ENCODE data around the gene LANCL3. TPM values are rescaled to one million over a fixed set of nuclear protein-coding genes. Genes with fewer than 3 reads are reported as not detected.
"Not testable (repeated sequence)": the region's sequence is repeated elsewhere in the genome, so short reads cannot be mapped to it uniquely, and the experiment has no call there.

The LANCL3 gene
- total RNA-seq, 2 experiments from 2014 or later: 0.05 to 0.11 TPM

- intact Hi-C loops (cut with DNase I, micrococcal nuclease): no loop called here
- ChIA-PET CTCF (no interaction called here), POLR2A (no interaction called here)
- Histone ChIP-seq H3K4me1 (ENCODE audit: insufficient read depth, low read length) (no peaks in the 10 kb centered on the region), H3K36me3 (ENCODE audit: insufficient read depth, low read length) (no peaks in the 10 kb centered on the region), H3K27ac (ENCODE audit: low read depth in 1 of 2, low read length in 2 of 2) (no peak overlapping the region), H3K9me3 (ENCODE audit: control insufficient read depth in 1 of 2, insufficient read depth in 1 of 2, low read length in 2 of 2) (no peaks in the 10 kb centered on the region), H3K27me3 (ENCODE audit: control insufficient read depth in 1 of 2, insufficient read depth in 2 of 2, low read length in 2 of 2) (peaks cover 0 to 10% of the 10 kb centered on the region in 2 experiments), H3K4me3 (ENCODE audit: low read length) (no peak overlapping the region)
- DNase-seq (no peak), ATAC-seq (ENCODE audit: poor library complexity) (no peak)
- Mint-ChIP-seq H3K27ac (no peak overlapping the region), H3K27me3 (peaks cover 28% of the 10 kb centered on the region), H3K9me3 (no peaks in the 10 kb centered on the region), H3K36me3 (ENCODE audit: low read depth) (no peaks in the 10 kb centered on the region), H3K4me1 (ENCODE audit: low read depth) (no peaks in the 10 kb centered on the region), H3K4me3 (no peak overlapping the region)
- no peak for TF ChIP-seq CTCF (IDR thresholded peaks at IDR 0.05)
These were observed 6.6 kb downstream of the LANCL3 start for GRCh38 chrX:37578045-37578444.

- H3K36me3 Mint-ChIP-seq (ENCODE audit: low read depth): no peaks in the 10 kb centered on the region
- no peaks in the 10 kb centered on the region for H3K9me3 Mint-ChIP-seq
- Histone ChIP-seq H3K4me3 (ENCODE audit: low read length) (no peak overlapping the region), H3K36me3 (ENCODE audit: insufficient read depth, low read length) (no peaks in the 10 kb centered on the region), H3K4me1 (ENCODE audit: insufficient read depth, low read length) (no peaks in the 10 kb centered on the region), H3K27ac (ENCODE audit: low read depth in 1 of 2, low read length in 2 of 2) (no peak overlapping the region), H3K27me3 (ENCODE audit: control insufficient read depth in 1 of 2, insufficient read depth in 2 of 2, low read length in 2 of 2) (no peaks in the 10 kb centered on the region), H3K9me3 (ENCODE audit: control insufficient read depth in 1 of 2, insufficient read depth in 1 of 2, low read length in 2 of 2) (no peaks in the 10 kb centered on the region)
- intact Hi-C loops (cut with DNase I, micrococcal nuclease): no loop called here
- H3K27me3 Mint-ChIP-seq: peaks cover 12% of the 10 kb centered on the region
- no peak overlapping the region for H3K27ac Mint-ChIP-seq
- no peak for TF ChIP-seq CTCF (IDR thresholded peaks at IDR 0.05)
- ChIA-PET POLR2A (no interaction called here), CTCF (no interaction called here)
- H3K4me3 Mint-ChIP-seq: no peak overlapping the region
- no peaks in the 10 kb centered on the region for H3K4me1 Mint-ChIP-seq (ENCODE audit: low read depth)
- ATAC-seq (ENCODE audit: poor library complexity): no peak
- no peak for DNase-seq
These were observed 8.6 kb downstream of the LANCL3 start for GRCh38 chrX:37580080-37580479.

- H3K27me3 Mint-ChIP-seq; H3K4me1 Mint-ChIP-seq (ENCODE audit: low read depth); H3K4me1 ChIP-seq (ENCODE audit: insufficient read depth, low read length); H3K9me3 Mint-ChIP-seq; DNase-seq; CTCF ChIA-PET; H3K36me3 Mint-ChIP-seq (ENCODE audit: low read depth); POLR2A ChIA-PET; H3K9me3 ChIP-seq (ENCODE audit: control insufficient read depth in 1 of 2, insufficient read depth in 1 of 2, low read length in 2 of 2); H3K36me3 ChIP-seq (ENCODE audit: insufficient read depth, low read length); H3K4me3 Mint-ChIP-seq; H3K27ac ChIP-seq (ENCODE audit: low read depth in 1 of 2, low read length in 2 of 2); H3K27ac Mint-ChIP-seq; H3K27me3 ChIP-seq (ENCODE audit: control insufficient read depth in 1 of 2, insufficient read depth in 2 of 2, low read length in 2 of 2); ATAC-seq (ENCODE audit: poor library complexity); H3K4me3 ChIP-seq (ENCODE audit: low read length); intact Hi-C loops (cut with DNase I, micrococcal nuclease): not testable (repeated sequence)
These were observed 15.9 kb downstream of the LANCL3 start for GRCh38 chrX:37587337-37587736.

GRCh38 chrX:37590047-37590446 is 18.6 kb downstream of the LANCL3 start:
- H3K27me3 Mint-ChIP-seq: peaks cover 6% of the 10 kb centered on the region
- H3K4me3 Mint-ChIP-seq: no peak overlapping the region
- no peak overlapping the region for H3K27ac ChIP-seq (ENCODE audit: low read depth in 1 of 2, low read length in 2 of 2)
- ChIA-PET POLR2A (no interaction called here), CTCF (no interaction called here)
- no peaks in the 10 kb centered on the region for H3K36me3 Mint-ChIP-seq (ENCODE audit: low read depth)
- peaks cover 0 to 3% of the 10 kb centered on the region in 2 experiments for H3K9me3 ChIP-seq (ENCODE audit: control insufficient read depth in 1 of 2, insufficient read depth in 1 of 2, low read length in 2 of 2)
- no peak for DNase-seq
- H3K27ac Mint-ChIP-seq: no peak overlapping the region
- no peaks in the 10 kb centered on the region for H3K36me3 ChIP-seq (ENCODE audit: insufficient read depth, low read length)
- H3K4me3 ChIP-seq (ENCODE audit: low read length): no peak overlapping the region
- no peak for ATAC-seq (ENCODE audit: poor library complexity)
- TF ChIP-seq CTCF (IDR thresholded peaks at IDR 0.05): no peak
- H3K4me1 ChIP-seq (ENCODE audit: insufficient read depth, low read length): no peaks in the 10 kb centered on the region
- no peaks in the 10 kb centered on the region for H3K9me3 Mint-ChIP-seq
- intact Hi-C loops (cut with DNase I, micrococcal nuclease): no loop called here
- H3K27me3 ChIP-seq (ENCODE audit: control insufficient read depth in 1 of 2, insufficient read depth in 2 of 2, low read length in 2 of 2): no peaks in the 10 kb centered on the region
- H3K4me1 Mint-ChIP-seq (ENCODE audit: low read depth): no peaks in the 10 kb centered on the region

Data from CD4-positive, alpha-beta T cell (primary cell).